ENCODE results near the gene PRKAR2A.

GRCh38 chr3:48784426-48785120 lies 63.1 kb downstream of the PRKAR2A start:
- no peak for TF ChIP-seq CTCF (conservative IDR thresholded peaks at IDR 0.05; ENCODE audit: low read length)
- no peak for TF ChIP-seq EZH2phosphoT487 (IDR thresholded peaks at IDR 0.05; ENCODE audit: borderline replicate concordance)
